Activated T-helper 9 cell treated with anti-CD3 and anti-CD28 coated beads, Interleukin-2, amount 50 U/mL, for 16 hours (primary cell): ENCODE measurements around the gene LPCAT4.

Experiments
- DNase-seq: peaks from one replicate; pipeline ENCODE4 v3.0.0-alpha.2; 2020; ENCODE audit warnings: low read depth

LPCAT4 gene

GRCh38 chr15:34336991-34337556, 29.9 kb downstream of the LPCAT4 start:
- DNase-seq: no peak

GRCh38 chr15:34336231-34336990, 30.6 kb downstream of the LPCAT4 start:
- no peak for DNase-seq

- no peak for DNase-seq
Observed at GRCh38 chr15:34335176-34336032, 31.6 kb downstream of the LPCAT4 start.

- DNase-seq: no peak
Observed at GRCh38 chr15:34334672-34335071, 32.3 kb downstream of the LPCAT4 start.

- no peak for DNase-seq
Observed at GRCh38 chr15:34332553-34333120, 34.4 kb downstream of the LPCAT4 start.

- DNase-seq: no peak
Observed at GRCh38 chr15:34331809-34332208, 35.2 kb downstream of the LPCAT4 start.

- DNase-seq: no peak
Observed at GRCh38 chr15:34330279-34330678, 36.7 kb downstream of the LPCAT4 start.

GRCh38 chr15:34329006-34329405, 38.0 kb downstream of the LPCAT4 start:
- no peak for DNase-seq

- DNase-seq: no peak
Observed at GRCh38 chr15:34327906-34328305, 39.1 kb downstream of the LPCAT4 start.

GRCh38 chr15:34325368-34325767, 41.6 kb downstream of the LPCAT4 start:
- DNase-seq: no peak

- no peak for DNase-seq
Observed at GRCh38 chr15:34324933-34325332, 42.1 kb downstream of the LPCAT4 start.

GRCh38 chr15:34323217-34323616, 43.8 kb downstream of the LPCAT4 start:
- no peak for DNase-seq

GRCh38 chr15:34318277-34319079, 48.5 kb downstream of the LPCAT4 start:
- DNase-seq: no peak

- no peak for DNase-seq
Observed at GRCh38 chr15:34314491-34315490, 52.2 kb downstream of the LPCAT4 start.

- DNase-seq: no peak
Observed at GRCh38 chr15:34311563-34311962, 55.4 kb downstream of the LPCAT4 start.
